Measurements from ENCODE around the gene ENOX1. TPM values are rescaled to one million over a fixed set of nuclear protein-coding genes. Genes with fewer than 3 reads are reported as not detected.

The ENOX1 gene
- total RNA-seq, 6 experiments from 2014 or later: 0.50 to 3.2 (median 0.64) TPM

- no peaks in the 10 kb centered on the region; the same call in 1 of the 2 replicates for H3K27me3 Mint-ChIP-seq (ENCODE audit: insufficient read depth)
Observed at GRCh38 chr13:43431841-43432240, 354.9 kb downstream of the ENOX1 start.

GRCh38 chr13:43431290-43431716 lies 355.5 kb downstream of the ENOX1 start:
- H3K36me3 Mint-ChIP-seq (ENCODE audit: low read depth): no peaks in the 10 kb centered on the region
- no peak overlapping the region for H3K27ac Mint-ChIP-seq
- H3K4me1 Mint-ChIP-seq (ENCODE audit: low read depth): no peaks in the 10 kb centered on the region
- no peaks in the 10 kb centered on the region for H3K9me3 Mint-ChIP-seq
- TF ChIP-seq CTCF (IDR thresholded peaks at IDR 0.05): no peak
- H3K4me3 Mint-ChIP-seq: no peak overlapping the region
- DNase-seq: no peak
- H3K27me3 Mint-ChIP-seq (ENCODE audit: insufficient read depth): no peaks in the 10 kb centered on the region; the same call in 1 of the 2 replicates

More at GRCh38 chr13:43431841-43432240, 354.9 kb downstream of the ENOX1 start:
- Mint-ChIP-seq H3K36me3 (ENCODE audit: low read depth) (no peaks in the 10 kb centered on the region), H3K4me3 (no peak overlapping the region), H3K4me1 (ENCODE audit: low read depth) (no peaks in the 10 kb centered on the region), H3K27ac (no peak overlapping the region), H3K9me3 (no peaks in the 10 kb centered on the region)
- no peak for TF ChIP-seq CTCF (IDR thresholded peaks at IDR 0.05)
- DNase-seq: no peak

GRCh38 chr13:43428545-43429296 lies 358.1 kb downstream of the ENOX1 start:
- Mint-ChIP-seq H3K27ac (no peak overlapping the region), H3K27me3 (ENCODE audit: insufficient read depth) (peaks cover 1% of the 10 kb centered on the region; the same call in 1 of the 2 replicates), H3K36me3 (ENCODE audit: low read depth) (no peaks in the 10 kb centered on the region), H3K4me1 (ENCODE audit: low read depth) (no peaks in the 10 kb centered on the region), H3K9me3 (no peaks in the 10 kb centered on the region), H3K4me3 (no peak overlapping the region)
- DNase-seq: no peak
- no peak for TF ChIP-seq CTCF (IDR thresholded peaks at IDR 0.05)

GRCh38 chr13:43426355-43426754 lies 360.4 kb downstream of the ENOX1 start:
- no peak overlapping the region for H3K27ac Mint-ChIP-seq
- no peak overlapping the region for H3K4me3 Mint-ChIP-seq
- no peaks in the 10 kb centered on the region for H3K36me3 Mint-ChIP-seq (ENCODE audit: low read depth)
- DNase-seq: no peak
- no peak for TF ChIP-seq CTCF (IDR thresholded peaks at IDR 0.05)
- H3K9me3 Mint-ChIP-seq: no peaks in the 10 kb centered on the region
- H3K4me1 Mint-ChIP-seq (ENCODE audit: low read depth): no peaks in the 10 kb centered on the region
- H3K27me3 Mint-ChIP-seq (ENCODE audit: insufficient read depth): peaks cover 5% of the 10 kb centered on the region; the same call in 1 of the 2 replicates

- no peak overlapping the region for H3K27ac Mint-ChIP-seq
- H3K9me3 Mint-ChIP-seq: no peaks in the 10 kb centered on the region; the same call in 1 of the 2 replicates
- no peak overlapping the region for H3K4me3 Mint-ChIP-seq
- no peak for DNase-seq
- H3K4me1 Mint-ChIP-seq (ENCODE audit: low read depth): no peaks in the 10 kb centered on the region
- TF ChIP-seq CTCF (IDR thresholded peaks at IDR 0.05): no peak
- H3K36me3 Mint-ChIP-seq (ENCODE audit: low read depth): 0 out of 2 replicates have a peak, but pooled peaks cover 2% of the 10 kb centered on the region
- H3K27me3 Mint-ChIP-seq (ENCODE audit: insufficient read depth): peaks cover 8% of the 10 kb centered on the region; the same call in 1 of the 2 replicates
Observed at GRCh38 chr13:43425234-43425633, 361.5 kb downstream of the ENOX1 start.
